ENCODE data around the gene PFKL.
A peak's percentile ranks its signal among the peaks of the same experiment; 100 is the strongest.

Gene PFKL

DNA sequence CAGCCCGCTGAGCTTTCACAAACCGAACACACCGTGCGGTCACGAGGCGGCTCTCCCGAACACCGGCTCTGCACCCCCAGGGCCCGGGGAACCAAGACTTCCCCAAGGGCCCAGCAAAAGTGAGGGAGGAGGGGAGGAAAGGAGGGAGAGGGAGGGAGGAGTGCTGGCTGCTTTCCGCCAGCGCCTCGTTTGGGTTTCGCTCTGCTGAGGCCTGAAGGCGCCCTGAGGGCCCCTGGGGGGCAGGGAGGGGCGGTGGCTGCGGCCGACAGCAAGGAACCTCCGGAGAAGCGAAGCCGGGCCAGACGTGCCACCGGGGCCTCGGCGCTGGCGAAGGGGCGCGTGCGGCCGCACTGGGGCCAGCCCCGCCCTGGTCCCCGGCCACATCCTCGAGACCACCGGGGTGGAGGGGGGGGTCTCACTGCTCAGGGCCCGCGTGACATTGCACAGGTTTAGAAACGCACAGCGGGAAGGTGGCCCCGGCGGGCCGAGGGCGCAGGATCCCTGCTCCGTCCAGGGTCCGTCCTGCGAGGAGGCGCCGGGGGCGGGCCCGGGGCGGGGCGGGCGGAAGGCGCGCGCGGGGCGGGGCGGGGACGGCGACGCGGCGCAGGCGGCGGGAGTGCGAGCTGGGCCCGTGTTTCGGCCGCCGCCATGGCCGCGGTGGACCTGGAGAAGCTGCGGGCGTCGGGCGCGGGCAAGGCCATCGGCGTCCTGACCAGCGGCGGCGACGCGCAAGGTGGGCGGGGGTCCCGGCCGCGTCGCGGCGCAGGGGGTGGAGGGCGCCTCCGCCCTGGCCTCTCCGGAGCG is at the start of gene PFKL:
TSS of gene PFKL (plus strand) at position 596 of the 804 bp plus-strand sequence. CDS start at position 649, 53 bp downstream.
- DNase-seq: peak; percentile 58

DNA sequence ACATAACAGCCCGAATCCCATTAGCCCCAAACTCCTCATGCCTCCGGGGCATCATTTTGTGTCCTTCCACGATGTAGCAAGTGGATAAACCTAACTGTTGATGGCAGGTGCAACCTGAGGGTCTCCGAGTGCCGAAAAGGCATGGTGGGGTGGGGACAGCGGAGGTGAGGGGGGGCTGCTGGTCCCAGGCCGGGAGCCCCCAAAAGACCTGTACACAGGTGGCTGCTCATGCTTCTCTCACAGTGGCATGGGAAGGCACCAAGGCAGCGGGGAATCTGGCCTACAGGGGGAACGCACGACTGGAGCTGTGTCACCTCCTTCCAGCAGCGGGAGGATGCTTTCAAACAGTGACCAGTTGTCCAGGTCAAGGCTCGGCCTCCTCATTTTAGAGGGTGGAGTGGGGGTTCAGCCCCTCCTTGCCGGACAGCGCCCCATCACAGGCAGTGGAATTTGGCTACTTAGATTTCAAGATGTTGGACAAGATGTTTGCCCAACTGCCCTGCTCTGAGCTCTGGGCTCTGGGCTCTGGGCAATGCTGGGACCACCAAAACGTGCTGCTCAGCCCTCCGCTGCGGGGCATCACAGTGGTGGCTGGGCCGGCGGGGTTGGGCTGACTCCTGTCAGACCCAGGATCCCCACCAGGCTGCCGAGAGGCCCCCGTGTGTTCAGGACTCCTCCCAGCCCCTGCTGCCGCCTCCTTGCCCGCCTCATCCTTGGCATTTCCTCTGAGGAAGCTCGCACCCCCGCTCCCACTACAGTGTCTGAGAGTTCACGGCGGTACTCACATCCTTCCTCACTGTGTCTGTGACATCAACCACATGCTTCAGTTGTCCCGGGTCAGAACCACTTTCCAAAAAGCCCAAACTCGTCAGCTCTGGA is 45.8 kb upstream of the PFKL start:
- no peak for DNase-seq

- no peak for DNase-seq
Observed at GRCh38 chr21:44255511-44255981, 44.3 kb upstream of the PFKL start.

DNA sequence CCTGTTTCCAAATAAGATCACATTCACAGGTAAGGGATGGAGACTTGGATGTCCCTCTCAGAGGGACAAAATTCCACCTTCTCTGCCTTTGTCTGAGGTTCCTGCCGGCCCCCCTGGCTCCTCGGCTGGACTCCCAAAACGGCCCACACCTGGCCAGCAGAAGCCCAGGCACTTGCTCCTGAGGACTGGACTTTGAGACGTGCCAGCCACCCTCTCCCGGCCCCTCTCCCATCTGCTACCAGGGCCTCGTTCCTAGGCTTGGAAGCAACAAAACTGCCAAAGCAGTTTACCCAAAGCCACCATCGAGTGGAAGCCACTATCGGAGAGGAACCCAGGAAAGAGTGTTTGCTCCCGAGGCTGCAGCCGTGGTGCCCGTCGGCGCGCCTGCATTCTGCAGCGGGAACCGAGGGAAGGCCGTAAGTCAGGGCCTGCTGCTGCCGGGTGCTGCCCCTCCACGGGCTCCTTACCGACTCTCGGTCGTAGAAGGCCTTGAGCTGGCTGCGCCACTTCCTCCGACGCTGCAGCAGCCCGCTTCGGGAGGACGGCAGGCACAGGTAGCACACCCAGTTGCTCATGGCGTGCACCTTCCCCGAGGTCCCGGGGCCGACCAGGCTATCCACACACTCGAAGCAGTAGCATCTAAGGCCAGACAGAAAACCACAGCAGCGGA is 41.7 kb upstream of the PFKL start:
- no peak for DNase-seq

DNA sequence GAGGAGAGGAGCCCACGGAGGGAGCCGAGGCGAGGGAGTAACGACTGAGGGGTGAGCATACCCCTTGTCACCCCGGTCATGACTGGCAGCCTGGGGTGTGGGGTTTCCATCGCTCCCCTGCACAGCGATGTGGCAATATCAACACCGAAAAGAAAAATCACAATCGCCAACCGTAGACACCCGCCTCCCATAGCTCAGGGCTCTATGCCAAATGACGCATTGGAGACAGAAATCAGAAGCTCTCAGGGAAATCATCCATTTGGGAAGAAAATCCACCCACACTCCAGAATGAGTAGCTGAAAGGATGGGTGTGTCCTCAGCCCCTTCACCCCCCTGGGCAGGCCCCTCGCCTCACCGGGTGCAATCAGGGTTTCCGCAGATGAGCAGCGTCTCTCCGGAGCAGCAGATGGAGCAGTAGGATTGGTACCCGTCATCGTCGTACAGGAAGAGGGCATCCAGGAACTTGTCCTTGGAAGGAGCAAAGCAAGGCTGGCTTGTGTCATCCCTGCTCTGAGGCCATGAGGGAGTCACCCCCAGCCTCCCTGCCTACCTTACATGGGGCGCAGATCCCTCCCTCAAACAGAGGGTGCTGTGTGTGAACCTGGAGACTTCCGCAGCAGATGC is 40.7 kb upstream of the PFKL start:
- DNase-seq: no peak

DNA sequence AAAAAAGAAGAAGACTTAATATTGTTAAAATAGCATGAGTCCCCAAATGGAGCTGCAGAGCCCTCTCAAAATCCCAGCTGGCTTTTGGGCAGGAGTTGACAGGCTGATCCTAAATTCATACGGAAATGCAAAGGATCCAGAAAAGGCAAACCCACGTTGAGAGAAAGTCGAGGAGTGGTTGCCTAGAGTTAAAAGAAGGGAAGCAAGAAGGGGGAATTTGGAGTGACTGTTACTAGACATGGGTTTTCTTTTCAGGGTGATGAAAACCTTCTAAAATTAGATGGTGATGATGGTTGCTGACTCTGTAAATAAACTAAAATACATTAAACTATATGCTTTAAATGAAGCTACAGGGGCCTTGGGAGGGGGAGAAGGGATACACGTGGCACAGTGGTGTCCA is 39.8 kb upstream of the PFKL start:
- DNase-seq: no peak

DNA sequence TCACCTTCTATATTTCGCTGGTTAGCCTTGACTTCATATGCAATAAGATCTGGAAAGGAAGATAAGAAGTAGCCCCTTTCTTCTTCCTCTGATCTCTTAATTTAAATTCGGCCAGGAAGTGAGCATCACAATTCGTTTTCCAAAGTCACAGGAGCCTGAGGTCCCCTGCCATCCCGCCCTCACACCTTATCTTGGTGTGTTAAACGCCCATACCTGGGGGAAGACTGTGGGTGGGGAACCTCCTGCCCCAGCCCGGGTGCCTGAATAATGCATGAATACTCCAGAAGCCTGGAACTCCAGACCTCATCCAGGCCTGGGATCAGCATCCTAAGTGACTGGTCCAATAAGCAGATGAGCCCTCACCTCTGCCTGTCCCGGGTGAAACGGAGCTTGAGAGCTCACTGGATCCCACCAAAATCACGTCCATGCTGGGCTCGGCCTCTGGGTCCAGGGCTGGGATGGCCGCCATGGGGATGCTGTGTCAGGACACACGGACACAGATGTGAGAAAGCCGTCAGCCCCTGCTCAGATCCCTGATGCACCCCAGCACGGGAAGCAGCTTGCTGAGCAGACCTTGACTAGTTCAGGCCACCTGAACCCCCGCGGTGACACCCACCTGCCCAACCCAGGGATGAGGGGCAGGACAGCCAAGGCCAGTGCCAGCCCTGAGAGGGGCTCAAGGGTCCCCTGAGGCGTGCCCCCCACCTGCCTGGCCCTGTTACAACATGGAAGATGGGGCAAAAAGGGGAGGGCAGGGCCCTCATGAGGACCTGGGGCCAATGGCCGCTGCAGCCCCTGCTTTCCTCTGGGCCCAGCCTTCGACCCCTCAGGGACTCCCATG is 38.8 kb upstream of the PFKL start:
- no peak for DNase-seq

GRCh38 chr21:44261675-44262295 is 38.1 kb upstream of the PFKL start, which contains the start of gene DNMT3L:
Gene DNMT3L, minus strand, starts transcription at chr21:44261897. Its CDS starts 638 bp downstream, at chr21:44261259.
- no peak for DNase-seq

- no peak for DNase-seq
Observed at GRCh38 chr21:44262338-44263056, 37.4 kb upstream of the PFKL start.

GRCh38 chr21:44263221-44263760 is 36.6 kb upstream of the PFKL start:
- DNase-seq: no peak

GRCh38 chr21:44263768-44264167 is 36.1 kb upstream of the PFKL start:
- DNase-seq: no peak

DNA sequence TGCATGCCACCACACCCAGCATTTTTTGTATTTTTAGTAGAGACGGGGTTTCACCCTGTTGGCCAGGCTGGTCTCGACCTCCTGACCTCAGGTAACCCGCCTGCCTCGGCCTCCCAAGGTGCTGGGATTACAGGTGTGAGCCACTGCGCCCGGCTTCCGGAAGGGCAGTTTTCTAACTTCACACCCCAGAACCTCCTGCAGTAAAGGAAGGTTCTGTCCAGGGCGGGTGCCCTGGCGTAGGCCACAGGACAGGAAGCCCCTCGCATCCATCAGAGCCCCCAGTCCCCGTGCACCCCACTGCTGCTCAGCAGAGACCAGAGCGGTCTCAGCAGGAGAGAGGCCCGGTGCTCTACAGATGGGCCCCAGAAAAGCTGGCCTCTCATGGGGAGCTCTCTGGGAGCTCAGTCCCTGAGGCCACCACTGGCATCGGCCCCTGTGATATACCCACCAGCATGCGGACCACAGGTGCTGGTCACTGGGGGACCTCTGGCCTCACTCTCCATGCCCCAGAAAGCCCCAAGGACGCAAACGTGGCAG is 34.1 kb upstream of the PFKL start:
- no peak for DNase-seq

GRCh38 chr21:44267655-44268142 is 32.2 kb upstream of the PFKL start:
- DNase-seq: no peak

- no peak for DNase-seq
Observed at GRCh38 chr21:44269090-44269489, 30.8 kb upstream of the PFKL start.

DNA sequence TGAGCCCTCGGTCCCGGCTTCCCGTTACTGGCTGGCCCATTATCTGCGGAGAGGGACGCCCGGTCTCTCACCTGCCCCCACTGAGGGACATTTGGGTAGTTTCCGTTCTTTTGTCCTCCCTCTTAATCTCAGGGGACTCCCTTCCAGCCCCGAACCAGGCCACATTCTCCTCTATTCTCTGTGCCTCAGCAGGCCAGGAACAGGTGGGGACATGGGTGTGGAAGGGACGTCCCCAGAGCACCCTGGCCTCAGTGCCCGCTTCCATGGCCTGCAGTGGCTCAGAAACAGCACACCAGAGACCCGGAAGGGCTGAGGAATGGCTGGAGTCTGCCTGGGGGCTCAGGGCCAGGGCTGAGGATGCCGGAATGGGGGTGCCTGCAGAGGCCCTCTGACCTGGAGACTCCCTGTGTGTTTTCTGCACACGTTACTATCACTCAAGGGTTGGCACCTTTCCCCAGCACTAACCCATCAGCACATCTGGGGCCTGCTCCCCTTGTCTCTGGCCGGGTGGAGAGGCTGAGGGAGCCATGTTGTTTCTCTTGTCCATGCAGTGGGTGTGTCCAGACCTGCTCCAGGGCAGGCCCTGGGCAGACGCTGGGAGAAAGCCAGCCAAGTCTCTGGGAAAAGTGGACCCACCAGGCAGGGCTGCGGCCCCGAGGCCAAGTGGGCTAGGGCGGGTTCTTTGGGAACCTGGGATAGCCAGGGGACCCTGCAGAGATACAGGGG is 28.1 kb upstream of the PFKL start:
- no peak for DNase-seq

DNA sequence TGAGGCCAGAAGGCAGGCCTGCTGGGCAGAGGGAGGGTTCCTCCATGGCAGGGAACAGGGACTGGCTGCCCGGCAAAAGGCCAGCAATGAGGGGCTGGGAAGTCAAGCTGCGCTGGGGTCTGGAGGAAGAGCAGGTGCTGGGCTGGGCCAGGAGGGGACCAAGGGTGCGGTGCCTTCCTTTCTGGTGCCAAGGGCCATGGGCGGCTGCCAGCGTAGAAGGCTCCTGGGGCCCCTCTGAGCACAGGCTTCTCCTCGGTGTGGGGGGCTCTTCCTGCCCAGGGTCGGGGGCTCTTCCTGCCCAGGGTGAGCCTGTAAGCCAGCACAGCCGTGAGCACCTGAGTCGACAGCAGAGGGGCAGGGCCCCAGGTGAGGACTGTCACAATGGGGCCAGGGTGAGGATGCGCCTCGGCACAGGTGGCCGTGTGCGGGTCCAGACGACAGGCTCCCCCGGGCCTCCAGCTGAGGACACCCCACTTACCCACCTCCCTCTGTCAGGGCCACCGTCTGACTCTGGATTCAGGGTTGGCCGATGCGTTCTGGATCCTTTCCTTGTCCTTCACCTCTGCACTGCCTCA is 27.5 kb upstream of the PFKL start:
- DNase-seq: no peak

DNA sequence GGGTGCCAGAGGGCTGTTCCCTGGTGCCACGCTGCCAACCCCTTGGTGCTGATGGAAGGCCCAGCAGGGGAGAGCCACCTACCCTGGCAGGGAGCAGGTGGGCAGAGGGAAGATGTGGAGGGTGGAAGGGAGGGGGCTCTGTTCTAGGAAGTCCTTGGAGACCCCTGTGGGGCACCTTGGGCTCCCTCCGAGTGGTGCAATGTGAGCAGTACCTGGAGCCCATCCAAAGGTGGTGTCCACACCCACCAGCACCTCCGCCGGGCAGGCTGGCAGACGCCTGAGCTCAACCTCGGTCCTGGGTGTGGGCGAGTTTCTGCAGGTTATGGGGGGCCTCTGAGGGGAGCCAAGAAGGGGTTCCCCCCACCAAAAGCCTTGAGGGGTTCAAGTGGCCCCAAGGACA is 26.8 kb upstream of the PFKL start:
- no peak for DNase-seq

- DNase-seq: no peak
Observed at GRCh38 chr21:44275041-44275440, 24.8 kb upstream of the PFKL start.

All from DMS79 (cell line).